ENCODE results near the gene CDC27.
"Not testable (repeated sequence)": the region's sequence is repeated elsewhere in the genome, so short reads cannot be mapped to it uniquely, and the experiment has no call there.

The CDC27 gene

DNA sequence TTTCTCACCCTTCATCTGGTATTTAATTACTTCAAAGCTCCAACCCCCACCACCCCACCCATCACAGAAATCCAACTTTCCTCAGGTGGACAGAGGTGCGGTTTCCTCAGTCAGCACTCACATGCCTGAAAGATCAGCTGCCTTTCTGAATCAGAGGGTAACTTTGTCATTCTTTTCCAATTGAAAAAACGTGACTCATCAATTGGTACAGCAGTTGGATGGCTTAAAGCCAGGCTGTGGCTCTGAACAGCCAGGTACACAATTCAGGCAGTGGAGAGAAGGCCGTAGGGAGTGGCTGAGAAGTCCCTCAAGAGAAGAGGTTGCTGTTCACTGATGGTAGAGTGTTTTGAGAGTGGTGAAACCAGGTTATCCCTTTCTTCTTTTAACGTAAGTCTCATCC is 118.8 kb downstream of the CDC27 start:
- DNase-seq (ENCODE audit: low spot score) = not testable (repeated sequence)

All from AG08395 (cell line).